Esophagus muscularis mucosa (tissue), 3 donors: Measurements from ENCODE around the gene B4GALT4.

Experiments used
- POLR2A ChIP-seq: fragments of 450-650 bp; IDR thresholded peaks from one replicate; pipeline ENCODE4 v1.6.1; 2017; ENCODE audit warnings: antibody characterized with exemption, moderate library complexity, mild to moderate bottlenecking, low read depth
- TF ChIP-seq, protein P1 (sequence below), 3 experiments: fragments of 200-600 bp in 2 of 3; fragments of 450-650 bp in 1 of 3; sonication (generic) in 2 of 3; IDR thresholded peaks; one replicate each; pipeline ENCODE4 v1.5.1; 2017 to 2019; ENCODE audit warnings: antibody characterized with exemption in 3 of 3, mild to moderate bottlenecking in 2 of 3, moderate library complexity in 1 of 3

DNA sequence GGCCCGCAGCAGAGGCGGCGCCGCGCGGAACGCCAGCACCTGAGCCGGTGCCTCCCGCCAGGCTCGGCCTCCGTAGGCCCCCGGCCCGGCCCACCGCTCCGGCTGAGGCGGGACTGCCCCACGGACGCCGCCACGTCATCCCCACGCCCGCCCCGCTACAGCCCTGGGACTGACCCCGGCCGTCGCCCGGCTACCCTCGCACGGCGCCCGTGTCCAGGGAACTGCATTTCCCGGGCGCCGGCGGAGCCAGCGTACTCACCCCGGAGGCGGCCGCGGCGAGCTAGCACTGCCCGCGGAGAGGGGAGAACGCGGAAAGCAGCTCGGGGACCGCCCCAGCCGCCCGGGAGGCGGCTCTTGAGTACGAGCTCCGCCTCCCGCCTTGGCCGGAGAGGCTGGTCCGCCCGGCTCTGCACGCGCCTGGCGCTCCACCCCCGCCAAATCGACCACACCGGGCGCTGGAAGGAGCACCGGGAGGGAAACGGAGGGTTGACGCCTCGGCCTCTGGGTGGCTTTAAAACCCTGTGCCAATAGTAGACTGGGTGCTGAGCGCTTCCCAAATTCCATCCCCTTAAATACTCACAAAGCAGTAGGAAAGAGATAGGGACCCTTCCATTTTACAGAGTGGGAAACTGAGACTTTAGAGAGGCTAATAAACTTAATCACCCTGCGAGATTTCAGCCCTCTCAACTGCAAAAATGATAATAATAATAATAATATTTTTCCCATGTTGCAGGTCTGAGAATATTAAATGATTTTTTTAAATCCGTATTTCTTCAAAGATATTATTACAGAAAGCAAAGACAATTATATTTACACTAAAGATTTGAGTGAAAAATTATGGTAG, at the start of gene B4GALT4:
- TF ChIP-seq, protein P1, sequence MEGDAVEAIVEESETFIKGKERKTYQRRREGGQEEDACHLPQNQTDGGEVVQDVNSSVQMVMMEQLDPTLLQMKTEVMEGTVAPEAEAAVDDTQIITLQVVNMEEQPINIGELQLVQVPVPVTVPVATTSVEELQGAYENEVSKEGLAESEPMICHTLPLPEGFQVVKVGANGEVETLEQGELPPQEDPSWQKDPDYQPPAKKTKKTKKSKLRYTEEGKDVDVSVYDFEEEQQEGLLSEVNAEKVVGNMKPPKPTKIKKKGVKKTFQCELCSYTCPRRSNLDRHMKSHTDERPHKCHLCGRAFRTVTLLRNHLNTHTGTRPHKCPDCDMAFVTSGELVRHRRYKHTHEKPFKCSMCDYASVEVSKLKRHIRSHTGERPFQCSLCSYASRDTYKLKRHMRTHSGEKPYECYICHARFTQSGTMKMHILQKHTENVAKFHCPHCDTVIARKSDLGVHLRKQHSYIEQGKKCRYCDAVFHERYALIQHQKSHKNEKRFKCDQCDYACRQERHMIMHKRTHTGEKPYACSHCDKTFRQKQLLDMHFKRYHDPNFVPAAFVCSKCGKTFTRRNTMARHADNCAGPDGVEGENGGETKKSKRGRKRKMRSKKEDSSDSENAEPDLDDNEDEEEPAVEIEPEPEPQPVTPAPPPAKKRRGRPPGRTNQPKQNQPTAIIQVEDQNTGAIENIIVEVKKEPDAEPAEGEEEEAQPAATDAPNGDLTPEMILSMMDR (IDR thresholded peaks at IDR 0.05): no peak
- peak; percentile 48 for TF ChIP-seq POLR2A
